Activated CD8-positive, alpha-beta memory T cell treated with anti-CD3 and anti-CD28 coated beads for 1 hour (primary cell): ENCODE data around the gene RIMBP2.

Experiments used
- DNase-seq, 2 donors: peaks; one replicate each; pipeline ENCODE4 v3.0.0-alpha.2; 2020; ENCODE audit warnings: low read depth in 1 of 2; ENCODE audit errors: extremely low read depth in 1 of 2

Gene RIMBP2

DNA sequence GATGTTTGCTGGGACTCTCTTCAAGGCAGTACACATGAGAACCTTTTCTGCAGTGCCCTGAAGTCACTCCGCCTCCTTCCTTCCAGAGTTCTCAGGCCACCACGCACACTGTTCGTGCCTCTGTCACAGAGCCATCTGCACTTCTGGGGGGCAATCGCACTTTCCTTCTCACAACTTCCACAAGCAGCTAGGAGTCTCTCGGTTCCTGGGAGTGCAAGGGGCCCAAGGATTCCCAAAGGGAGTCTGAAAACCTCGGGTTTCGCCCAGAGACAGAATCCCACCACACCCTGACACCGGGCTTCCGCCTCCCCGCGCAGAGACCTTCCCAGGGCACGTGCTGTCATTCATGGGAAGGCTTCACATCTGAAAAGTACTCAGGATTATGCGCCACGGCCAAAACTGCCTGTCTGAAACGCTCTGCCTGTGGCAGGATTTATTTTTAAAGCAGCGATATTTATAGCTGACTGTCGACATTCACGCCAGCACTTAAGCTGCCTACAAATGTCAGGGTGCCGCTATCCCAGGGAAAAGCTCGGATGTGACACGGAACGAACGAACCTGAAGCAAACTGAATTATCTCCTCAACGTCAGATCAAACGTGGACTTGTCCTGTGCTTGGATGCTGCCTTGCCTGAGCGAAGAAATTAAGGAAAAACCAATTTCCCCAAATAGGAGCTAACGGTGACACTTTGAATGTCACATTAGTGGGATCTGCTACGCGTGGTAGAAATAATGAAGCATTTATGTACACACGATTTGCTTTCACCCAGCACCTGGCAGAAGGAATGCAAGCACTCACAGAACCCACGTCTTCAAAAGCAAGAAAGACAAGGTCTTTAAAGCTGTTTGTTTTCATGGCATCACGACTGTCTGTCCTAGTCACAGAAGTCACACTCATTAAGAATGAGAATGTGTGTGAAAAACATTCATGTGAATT is 224.4 kb downstream of the RIMBP2 start:
- DNase-seq, result no peak

DNA sequence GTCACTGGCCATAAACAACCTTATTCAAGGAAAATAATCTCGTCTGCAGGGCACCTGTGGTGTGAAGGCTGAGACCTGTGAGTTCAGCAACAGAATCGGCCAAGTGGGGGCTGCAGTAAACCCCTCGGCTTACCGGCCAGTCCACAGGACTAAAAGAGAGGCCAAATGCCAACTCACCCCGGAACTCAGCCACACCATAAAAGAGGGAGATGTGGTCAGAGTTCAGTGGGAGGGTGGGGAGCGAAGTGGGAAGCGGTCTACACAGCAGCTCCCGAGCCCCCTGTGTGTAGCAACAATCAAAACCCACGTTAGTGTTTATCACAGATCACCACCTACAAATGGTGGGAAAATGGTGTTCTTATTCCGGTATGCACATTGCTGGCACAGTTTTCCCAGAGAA is 225.4 kb downstream of the RIMBP2 start:
- no peak for DNase-seq

DNA sequence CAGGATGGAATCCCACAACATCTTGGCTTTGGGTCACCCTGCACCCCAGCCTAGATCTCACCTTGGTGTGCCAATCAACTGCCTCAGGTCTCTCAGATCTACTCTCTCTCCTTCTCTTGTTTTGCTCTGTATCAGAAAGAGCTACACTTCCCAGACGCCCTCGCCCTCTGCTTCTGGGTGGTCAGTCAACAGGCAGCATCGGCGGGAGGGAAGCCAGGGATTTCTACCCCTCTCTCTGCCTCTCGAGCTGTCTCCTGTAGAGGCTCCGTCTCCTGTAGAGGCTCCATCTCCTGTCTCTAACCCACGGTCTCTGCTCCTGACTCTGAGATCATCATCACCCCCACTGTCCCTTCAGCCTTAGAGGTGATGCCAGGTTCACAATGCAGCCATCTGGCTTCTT is 226.8 kb downstream of the RIMBP2 start:
- DNase-seq, result no peak

DNA sequence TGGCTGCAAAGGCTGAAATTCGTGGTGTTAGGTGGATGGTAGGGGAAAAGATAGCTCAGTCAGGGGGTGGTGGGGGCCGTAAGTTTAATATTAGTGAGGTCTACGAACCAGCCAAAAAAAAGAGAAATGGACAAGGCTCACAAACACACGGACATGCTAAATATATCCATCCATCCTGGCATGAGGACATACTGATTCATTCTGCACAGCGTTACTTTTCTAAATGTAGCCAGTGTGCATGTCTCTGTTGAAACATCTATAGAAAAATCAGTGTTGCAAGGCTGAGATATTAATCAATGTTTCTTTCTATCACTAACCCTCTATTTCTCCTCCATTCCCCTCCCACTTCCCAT is 227.8 kb downstream of the RIMBP2 start:
- no peak for DNase-seq

DNA sequence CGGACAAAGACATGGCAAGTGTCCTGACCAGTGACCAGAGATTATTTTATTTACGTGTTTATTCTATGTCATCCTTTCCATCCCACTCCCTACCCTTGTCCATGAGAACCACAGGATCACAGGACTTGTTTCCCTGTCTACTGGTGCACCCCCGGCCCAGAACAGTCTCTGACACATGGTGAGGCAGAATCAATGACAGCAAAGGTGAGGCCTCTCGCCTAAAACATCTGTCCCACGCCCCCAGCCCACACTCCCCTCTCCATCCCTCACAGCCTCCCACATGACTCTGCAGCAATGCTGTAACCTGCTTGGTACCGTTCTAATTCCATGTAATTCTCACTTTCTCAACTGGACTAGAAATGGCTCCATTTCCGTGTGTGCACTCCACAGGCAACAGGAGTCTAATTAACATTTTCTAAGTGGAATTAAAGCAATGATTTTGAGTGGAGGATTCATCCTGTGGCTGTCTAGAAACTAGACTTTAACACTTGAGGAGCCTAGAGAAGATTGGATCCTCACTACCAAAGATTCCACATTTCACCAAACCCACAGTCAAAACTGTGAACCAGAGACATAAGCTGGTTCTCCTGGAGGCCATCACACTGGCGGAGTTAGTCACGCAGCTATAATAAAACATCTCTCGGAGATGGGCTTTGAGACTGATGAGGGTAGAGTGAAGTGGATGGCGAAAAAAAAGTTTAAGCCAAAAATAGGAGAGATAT is 228.3 kb downstream of the RIMBP2 start:
- DNase-seq, result no peak

DNA sequence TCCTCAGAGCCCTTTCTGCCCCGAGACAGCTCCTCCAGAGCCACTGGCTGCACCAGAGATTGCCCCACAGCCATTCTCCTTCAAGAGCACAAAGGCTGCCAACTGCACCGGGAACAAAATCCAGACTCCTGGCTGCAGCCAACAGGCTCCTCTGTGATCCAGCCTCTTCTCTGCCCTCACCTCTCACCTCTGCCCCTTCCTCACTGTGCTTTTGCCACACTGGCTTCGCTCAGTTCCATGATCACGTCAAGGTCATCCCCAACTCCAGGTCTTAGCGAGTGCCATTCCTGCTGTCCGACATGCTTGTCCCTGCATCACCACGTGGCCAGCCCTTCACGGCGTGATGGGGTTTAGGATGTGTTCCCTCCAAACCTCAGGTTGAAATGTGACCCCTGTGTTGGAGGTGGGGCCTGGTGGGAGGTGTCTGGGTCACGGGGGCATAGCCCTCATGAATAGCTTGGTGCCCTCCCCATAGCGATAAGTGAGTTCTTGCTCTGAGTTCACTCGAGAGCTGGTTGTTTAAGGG is 229.1 kb downstream of the RIMBP2 start:
- DNase-seq, result no peak

DNA sequence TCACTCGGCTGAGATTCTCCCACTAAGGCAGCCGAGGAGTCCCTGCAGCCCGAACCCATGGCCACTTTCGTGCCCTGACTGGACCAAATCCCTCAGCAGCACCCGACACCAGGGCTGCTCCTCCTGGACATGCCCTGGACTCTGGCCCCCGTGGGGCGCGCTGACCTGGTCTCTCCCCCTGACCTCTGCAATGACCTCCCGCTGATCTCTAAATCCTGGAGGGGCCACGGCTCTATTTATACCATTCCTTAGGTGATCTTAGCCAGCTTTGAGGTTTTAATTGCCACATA is 230.0 kb downstream of the RIMBP2 start:
- no peak for DNase-seq

DNA sequence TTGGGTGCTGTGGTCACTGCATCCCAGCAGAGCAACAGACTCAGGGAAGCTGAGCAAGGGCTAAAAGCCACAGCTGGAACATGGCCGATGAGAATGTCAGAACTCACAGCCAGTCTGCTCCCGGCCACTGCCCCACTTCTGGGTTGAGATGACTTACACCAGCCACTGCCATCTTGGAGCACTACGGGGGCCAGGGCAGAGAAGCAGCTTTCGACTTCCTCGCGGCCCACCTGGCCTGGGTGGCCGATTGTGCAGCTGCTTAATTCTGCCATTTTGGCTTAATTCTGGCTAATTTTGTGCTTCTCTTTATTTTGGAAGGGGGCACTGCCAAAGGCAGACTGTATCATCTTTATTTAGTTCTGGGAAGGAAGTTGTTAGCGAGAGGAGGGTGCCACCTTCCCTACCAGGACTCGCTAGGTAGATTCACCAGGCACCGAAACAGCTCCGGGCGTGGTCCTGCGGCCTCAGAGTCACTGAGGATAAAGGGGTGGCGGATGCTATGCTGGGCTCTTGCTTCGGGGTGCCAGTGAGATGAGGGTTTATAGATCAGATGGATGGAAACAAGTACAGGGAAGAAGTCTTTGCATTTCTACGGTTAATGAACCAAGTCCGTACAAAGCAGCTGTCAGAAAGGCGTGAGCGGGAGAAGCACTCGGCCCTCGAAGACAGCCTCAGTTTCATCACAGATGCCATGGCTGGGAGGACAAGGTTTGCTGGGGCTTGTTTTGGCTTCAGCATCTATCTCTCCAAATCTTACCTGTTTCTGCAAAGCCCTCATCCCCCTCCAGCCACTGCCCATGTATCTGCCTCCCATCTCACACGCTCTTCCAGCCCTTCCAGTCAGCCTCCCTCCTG is 230.6 kb downstream of the RIMBP2 start:
- no peak for DNase-seq

DNA sequence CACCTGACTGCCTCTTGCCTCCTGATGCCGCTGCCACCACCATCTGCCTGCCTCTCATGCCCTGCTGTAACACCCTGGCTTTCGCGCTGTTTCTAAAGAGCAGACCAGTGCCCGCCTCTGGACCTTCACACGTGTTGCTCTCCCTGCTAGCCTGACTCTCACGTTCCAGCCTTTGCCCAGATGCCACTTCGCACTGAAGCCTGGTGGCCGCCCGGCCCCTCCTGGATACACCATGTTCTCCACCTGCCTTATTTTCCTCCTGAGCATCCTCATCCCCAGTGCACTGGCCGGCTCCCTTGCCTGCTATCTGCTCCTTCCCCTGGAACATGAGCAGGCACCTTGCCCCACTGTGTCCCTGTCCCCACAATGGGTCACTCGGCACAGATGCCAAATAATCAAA is 231.9 kb downstream of the RIMBP2 start:
- no peak for DNase-seq

DNA sequence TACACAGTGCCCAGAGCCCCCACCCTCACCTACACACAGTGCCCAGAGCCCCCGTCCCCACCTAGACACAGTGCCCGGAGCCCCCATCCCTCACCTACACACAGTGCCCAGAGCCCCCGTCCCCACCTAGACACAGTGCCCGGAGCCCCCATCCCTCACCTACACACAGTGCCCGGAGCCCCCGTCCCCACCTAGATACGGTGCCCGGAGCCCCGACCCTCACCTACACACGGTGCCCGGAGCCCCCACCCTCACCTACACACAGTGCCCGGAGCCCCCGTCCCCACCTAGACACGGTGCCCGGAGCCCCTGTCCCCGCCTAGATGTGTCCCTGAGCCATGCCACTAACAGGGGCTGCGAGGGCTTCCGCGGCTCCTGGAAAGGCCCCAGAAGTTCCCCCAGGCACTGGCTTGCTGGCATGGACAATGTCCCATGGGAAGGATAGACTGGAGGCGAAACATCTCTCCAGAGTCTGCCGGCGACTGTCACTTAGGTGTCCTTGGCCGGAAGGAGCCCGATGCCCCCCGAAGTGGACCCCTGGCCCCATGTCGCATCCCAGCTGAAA is 232.4 kb downstream of the RIMBP2 start:
- DNase-seq, result no peak

DNA sequence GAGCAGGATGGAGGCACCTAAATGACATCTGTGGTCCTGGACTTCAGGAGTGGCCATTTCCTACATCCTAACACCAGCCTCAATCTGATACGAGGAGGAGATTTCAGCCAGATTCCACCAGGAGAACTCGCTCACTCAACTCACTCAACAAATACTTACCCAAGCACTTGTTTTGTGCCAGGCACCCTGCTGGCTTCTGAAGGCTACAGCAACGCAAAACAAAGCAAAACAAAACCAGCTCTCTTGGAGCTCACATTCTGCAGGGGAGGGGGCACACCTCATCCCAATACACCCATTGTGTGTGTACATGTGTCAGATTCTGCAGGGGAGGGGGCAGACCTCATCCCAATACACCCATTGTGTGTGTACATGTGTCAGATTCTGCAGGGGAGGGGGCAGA is 233.7 kb downstream of the RIMBP2 start:
- no peak for DNase-seq

DNA sequence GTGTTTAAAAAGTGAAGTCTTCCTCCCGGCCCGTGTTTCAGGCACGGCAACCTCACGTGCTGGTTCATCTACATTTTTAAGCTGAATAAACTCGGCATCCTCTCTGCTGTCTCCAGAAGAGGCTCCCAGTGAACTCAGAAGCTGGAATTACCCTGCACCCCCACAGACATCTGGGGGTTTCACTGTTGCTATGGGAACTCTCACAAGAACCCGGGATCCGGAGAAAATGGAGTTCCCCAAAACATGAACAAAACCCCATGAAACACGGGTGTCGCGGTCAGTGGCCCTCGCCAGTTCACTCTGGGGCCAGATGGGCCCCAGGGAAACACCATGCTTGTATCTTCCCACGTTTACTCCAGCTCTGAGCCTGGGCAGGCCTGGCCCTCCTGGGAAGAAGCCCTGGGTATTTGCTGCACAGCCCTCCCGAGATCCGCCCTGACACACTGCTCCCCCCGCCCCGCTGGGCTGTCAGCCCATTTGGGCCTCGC is 234.7 kb downstream of the RIMBP2 start:
- DNase-seq, result no peak

DNA sequence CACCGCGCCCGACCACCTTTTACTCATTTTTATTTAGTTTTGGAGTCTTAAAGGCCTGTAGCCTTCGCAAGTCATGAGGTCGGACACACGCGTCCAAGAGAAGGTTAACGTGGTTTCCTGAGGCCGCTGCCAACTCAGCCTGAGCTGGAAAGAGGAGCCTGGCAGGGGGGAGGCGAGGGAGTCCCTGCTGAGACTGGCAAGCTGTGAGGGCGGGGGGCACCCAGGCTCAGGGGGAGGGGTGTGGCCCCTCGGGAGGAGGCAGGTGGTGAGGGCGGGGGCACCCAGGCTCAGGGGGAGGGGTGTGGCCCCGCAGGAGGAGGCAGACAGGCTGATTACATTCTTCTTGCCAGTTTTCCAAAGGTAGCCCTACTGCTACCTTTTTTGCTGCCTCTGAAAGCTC is 235.2 kb downstream of the RIMBP2 start:
- DNase-seq, result no peak

DNA sequence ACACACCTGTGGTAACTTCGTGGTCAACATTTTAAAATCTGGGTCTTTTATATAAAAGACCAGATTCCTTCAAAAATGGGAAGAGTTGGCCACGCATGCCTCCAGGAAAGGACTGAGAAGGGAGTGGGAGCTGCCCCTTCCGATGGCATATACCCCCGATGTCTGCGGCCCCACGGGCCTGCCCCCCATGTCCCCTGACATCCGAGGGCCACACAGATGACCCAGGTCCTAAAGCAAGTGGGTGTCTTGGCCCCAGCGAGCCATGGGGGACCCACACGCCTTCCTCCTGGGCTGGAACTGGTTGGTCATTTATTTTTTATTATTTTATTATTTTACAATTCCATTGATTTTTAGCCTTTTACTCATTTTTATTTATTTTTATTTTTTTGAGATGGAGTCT is 235.9 kb downstream of the RIMBP2 start:
- DNase-seq, result no peak

DNA sequence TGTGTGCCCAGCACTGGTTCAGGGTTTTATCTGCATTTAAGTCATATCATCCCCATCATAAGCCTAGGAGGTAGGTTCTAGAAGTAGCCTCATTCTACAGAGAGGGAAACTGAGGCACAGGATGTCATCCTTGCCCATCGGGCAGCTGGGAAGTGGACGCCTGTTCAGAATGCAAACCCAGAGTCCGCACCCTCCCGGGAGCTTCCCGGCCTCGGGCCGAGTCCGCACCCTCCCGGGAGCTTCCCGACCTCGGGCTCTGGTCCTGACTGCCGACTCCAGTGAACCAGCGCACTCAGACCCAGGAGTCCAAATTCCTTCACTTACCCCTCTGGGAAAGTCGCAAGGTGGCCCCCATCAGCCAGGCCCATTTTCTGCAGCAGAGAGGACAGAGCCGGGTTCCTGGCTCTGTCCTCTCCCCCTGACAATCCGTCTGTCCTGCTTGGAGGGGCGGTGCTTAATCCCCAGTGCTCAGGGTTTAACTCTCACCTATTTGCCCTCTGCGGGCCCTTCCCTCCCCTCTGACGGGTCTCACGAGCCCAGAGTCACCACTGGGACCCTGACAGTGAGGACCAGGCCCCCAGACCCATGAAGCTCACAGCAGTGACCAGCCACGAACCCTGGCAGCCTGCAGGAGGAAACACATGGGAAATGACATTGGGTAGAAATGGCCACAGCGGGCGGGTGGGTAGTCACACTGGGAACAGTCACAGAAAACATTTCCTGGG is 236.5 kb downstream of the RIMBP2 start:
- DNase-seq, result no peak

DNA sequence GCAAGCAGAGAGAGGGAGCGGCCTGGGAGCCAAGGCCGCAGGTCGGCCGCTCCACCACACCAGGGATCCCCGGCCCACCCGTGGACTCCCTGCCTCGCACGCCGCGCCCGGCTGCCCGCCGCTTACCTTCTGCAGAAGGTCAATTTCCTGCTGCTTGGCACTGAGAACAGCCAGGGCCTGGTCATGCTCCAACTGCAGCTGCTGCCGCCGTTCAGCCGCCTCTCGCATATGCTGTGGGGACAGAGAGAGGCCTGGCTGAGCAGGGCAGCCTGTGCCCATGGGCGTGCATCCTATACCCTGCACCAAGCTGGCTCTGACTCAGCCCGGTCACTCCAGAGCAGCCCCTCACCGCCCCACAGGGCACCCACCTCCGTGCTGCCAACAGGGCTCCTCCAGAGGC is 237.3 kb downstream of the RIMBP2 start:
- no peak for DNase-seq

DNA sequence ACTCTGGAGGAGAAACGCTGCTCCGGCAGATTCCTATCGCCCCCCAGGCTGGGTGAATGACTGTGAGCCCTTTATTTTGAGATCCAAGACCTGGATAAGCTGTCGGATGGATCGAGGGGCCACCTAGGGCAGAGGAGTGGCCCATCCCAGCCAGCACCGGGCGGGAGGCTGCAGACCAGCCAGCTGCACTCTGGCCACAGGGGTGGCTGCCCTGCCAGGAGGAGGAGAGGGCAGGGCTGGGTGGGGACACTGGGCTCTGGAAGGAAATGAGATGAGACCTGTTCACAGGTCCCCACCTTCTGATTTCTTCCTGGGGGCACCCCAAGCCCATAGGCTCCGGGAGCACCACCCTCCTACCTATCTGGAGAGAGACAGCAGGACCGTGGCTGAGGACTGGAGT is 238.4 kb downstream of the RIMBP2 start:
- no peak for DNase-seq

DNA sequence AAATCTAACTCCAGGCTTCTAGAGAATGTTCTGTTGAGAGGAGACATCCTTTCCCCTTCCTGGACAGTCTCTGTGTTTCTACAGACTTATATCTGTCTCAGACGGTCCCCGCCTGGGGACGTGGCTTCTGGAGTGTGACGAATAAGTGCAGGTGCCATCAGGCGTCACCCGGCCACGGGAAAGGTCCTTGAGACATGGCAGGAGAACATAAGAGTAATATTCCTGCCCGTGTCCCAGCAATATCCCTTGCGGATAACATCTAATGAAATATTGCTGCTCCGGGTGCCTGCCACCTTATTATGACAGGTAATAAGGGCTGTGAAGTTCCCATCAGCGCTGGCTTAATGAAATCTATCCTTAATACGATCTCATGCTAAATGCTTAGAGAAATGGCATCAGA is 238.8 kb downstream of the RIMBP2 start:
- DNase-seq, result no peak

DNA sequence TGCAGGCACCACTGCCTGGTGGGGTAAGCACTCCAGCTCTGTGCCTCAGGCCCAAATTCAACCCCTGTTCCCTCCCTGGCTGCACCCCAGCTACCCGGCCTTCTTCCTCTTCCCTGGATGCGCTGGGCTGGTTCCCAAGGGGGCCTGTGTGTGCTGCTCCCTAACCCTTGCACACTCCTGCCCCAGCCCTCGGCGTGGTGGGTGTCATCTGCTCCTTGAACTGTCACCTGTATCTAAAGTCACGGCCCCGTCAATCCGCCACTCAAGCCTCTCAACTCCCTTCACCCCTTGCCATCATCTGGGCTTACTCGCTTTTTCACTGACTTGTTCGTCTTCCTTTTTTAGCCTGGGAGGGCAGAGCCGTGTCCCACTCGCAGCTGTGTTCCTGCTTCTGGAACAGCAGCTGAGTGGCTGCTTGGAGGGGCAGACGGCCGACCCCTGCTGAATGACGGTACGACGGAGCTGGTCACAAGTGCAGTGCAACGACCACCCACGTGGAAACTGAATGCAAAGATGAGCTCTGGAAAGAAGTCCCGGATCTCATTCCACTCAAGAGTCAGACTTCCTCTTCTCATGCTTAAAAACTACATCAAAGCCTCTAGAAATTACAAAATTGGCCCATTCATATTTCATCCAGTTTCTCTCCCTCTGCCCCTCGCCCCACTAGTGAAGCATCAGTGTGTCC is 239.5 kb downstream of the RIMBP2 start:
- no peak for DNase-seq
